ENCODE data around the gene GPR146. TPM values are rescaled to one million over a fixed set of nuclear protein-coding genes. Genes with fewer than 3 reads are reported as not detected.
A peak's percentile ranks its signal among the peaks of the same experiment; 100 is the strongest.

Gene GPR146
- total RNA-seq, 1 donor from 2014 or later = 5.2 TPM

GRCh38 chr7:1083729-1084657 lies 39.6 kb downstream of the GPR146 start:
- H3K9ac ChIP-seq (ENCODE audit: low read depth in 1 of 3, low read length in 3 of 3) = no peak overlapping the region
- H3K27me3 ChIP-seq (ENCODE audit: control insufficient read depth in 3 of 3, insufficient read depth in 3 of 3, low read length in 3 of 3) = peaks cover 0 to 5% (median 4%) of the 10 kb centered on the region in 3 donors
- H3K27ac ChIP-seq (ENCODE audit: low read depth, low read length) = no peak overlapping the region
- no peak overlapping the region for H3K4me3 ChIP-seq (ENCODE audit: low read length in 3 of 3)
- H3K9me3 ChIP-seq (ENCODE audit: control insufficient read depth in 3 of 3, low read length in 3 of 3) = no peaks in the 10 kb centered on the region
- H3K4me1 ChIP-seq (ENCODE audit: control insufficient read depth in 3 of 3, insufficient read depth in 3 of 3, low read length in 3 of 3) = peaks cover 24 to 27% (median 24%) of the 10 kb centered on the region in 3 donors
- no peaks in the 10 kb centered on the region for H3K36me3 ChIP-seq (ENCODE audit: control insufficient read depth in 3 of 3, insufficient read depth in 3 of 3, low read length in 3 of 3)

- H3K9ac ChIP-seq (ENCODE audit: low read depth in 1 of 3, low read length in 3 of 3) = no peak overlapping the region
- H3K36me3 ChIP-seq (ENCODE audit: control insufficient read depth in 3 of 3, insufficient read depth in 3 of 3, low read length in 3 of 3) = no peaks in the 10 kb centered on the region
- peaks cover 0 to 5% (median 4%) of the 10 kb centered on the region in 3 donors for H3K27me3 ChIP-seq (ENCODE audit: control insufficient read depth in 3 of 3, insufficient read depth in 3 of 3, low read length in 3 of 3)
- no peak overlapping the region for H3K27ac ChIP-seq (ENCODE audit: low read depth, low read length)
- H3K4me3 ChIP-seq (ENCODE audit: low read length in 3 of 3) = no peak overlapping the region
- H3K9me3 ChIP-seq (ENCODE audit: control insufficient read depth in 3 of 3, low read length in 3 of 3) = no peaks in the 10 kb centered on the region
- H3K4me1 ChIP-seq (ENCODE audit: control insufficient read depth in 3 of 3, insufficient read depth in 3 of 3, low read length in 3 of 3) = peaks cover 19 to 24% (median 20%) of the 10 kb centered on the region in 3 donors
Observed at GRCh38 chr7:1085266-1085665, 40.9 kb downstream of the GPR146 start.

GRCh38 chr7:1085910-1086421 lies 41.6 kb downstream of the GPR146 start:
- H3K27ac ChIP-seq (ENCODE audit: low read depth, low read length) = no peak overlapping the region

GRCh38 chr7:1086588-1087464 lies 42.5 kb downstream of the GPR146 start:
- peaks cover 16 to 18% (median 17%) of the 10 kb centered on the region in 3 donors for H3K4me1 ChIP-seq (ENCODE audit: control insufficient read depth in 3 of 3, insufficient read depth in 3 of 3, low read length in 3 of 3)
- no peak overlapping the region for H3K27ac ChIP-seq (ENCODE audit: low read depth, low read length)
- no peaks in the 10 kb centered on the region for H3K27me3 ChIP-seq (ENCODE audit: control insufficient read depth in 3 of 3, insufficient read depth in 3 of 3, low read length in 3 of 3)
- no peaks in the 10 kb centered on the region for H3K9me3 ChIP-seq (ENCODE audit: control insufficient read depth in 3 of 3, low read length in 3 of 3)
- H3K9ac ChIP-seq (ENCODE audit: low read depth in 1 of 3, low read length in 3 of 3) = peak overlapping the region; percentile 36 to 76 (median 54)
- H3K4me3 ChIP-seq (ENCODE audit: low read length in 3 of 3) = peak overlapping the region; percentile 63 to 75 (median 71)
- peaks cover 0 to under 1% (median 0%) of the 10 kb centered on the region in 3 donors for H3K36me3 ChIP-seq (ENCODE audit: control insufficient read depth in 3 of 3, insufficient read depth in 3 of 3, low read length in 3 of 3)

More at GRCh38 chr7:1085910-1086421, 41.6 kb downstream of the GPR146 start:
- peaks cover 16 to 20% (median 19%) of the 10 kb centered on the region in 3 donors for H3K4me1 ChIP-seq (ENCODE audit: control insufficient read depth in 3 of 3, insufficient read depth in 3 of 3, low read length in 3 of 3)
- no peaks in the 10 kb centered on the region for H3K36me3 ChIP-seq (ENCODE audit: control insufficient read depth in 3 of 3, insufficient read depth in 3 of 3, low read length in 3 of 3)
- H3K9ac ChIP-seq (ENCODE audit: low read depth in 1 of 3, low read length in 3 of 3) = peak overlapping the region in 1 of 3 donors; percentile 16
- H3K27me3 ChIP-seq (ENCODE audit: control insufficient read depth in 3 of 3, insufficient read depth in 3 of 3, low read length in 3 of 3) = no peaks in the 10 kb centered on the region
- no peaks in the 10 kb centered on the region for H3K9me3 ChIP-seq (ENCODE audit: control insufficient read depth in 3 of 3, low read length in 3 of 3)
- H3K4me3 ChIP-seq (ENCODE audit: low read length in 3 of 3) = no peak overlapping the region

GRCh38 chr7:1087465-1087814 lies 43.1 kb downstream of the GPR146 start:
- H3K9me3 ChIP-seq (ENCODE audit: control insufficient read depth in 3 of 3, low read length in 3 of 3) = no peaks in the 10 kb centered on the region
- peaks cover 16 to 17% (median 16%) of the 10 kb centered on the region in 3 donors for H3K4me1 ChIP-seq (ENCODE audit: control insufficient read depth in 3 of 3, insufficient read depth in 3 of 3, low read length in 3 of 3)
- H3K4me3 ChIP-seq (ENCODE audit: low read length in 3 of 3) = peak overlapping the region in 2 of 3 donors; percentile 63 to 75
- no peaks in the 10 kb centered on the region for H3K27me3 ChIP-seq (ENCODE audit: control insufficient read depth in 3 of 3, insufficient read depth in 3 of 3, low read length in 3 of 3)
- peaks cover 0 to 4% (median 0%) of the 10 kb centered on the region in 3 donors for H3K36me3 ChIP-seq (ENCODE audit: control insufficient read depth in 3 of 3, insufficient read depth in 3 of 3, low read length in 3 of 3)
- no peak overlapping the region for H3K27ac ChIP-seq (ENCODE audit: low read depth, low read length)
- peak overlapping the region in 1 of 3 donors; percentile 76 for H3K9ac ChIP-seq (ENCODE audit: low read depth in 1 of 3, low read length in 3 of 3)

GRCh38 chr7:1087952-1088920 lies 43.9 kb downstream of the GPR146 start, which contains the start of gene GPER1:
TSS of gene GPER1 (plus strand) at chr7:1088113. CDS start at chr7:1091729, 3,616 bp downstream.
- peak within 1 kb of the TSS; percentile 21 to 76 (median 36) for H3K9ac ChIP-seq (ENCODE audit: low read depth in 1 of 3, low read length in 3 of 3)
- peaks cover 0 to 8% (median 0%) of the 10 kb centered on the region in 3 donors for H3K36me3 ChIP-seq (ENCODE audit: control insufficient read depth in 3 of 3, insufficient read depth in 3 of 3, low read length in 3 of 3)
- H3K27me3 ChIP-seq (ENCODE audit: control insufficient read depth in 3 of 3, insufficient read depth in 3 of 3, low read length in 3 of 3) = no peaks in the 10 kb centered on the region
- H3K27ac ChIP-seq (ENCODE audit: low read depth, low read length) = no peak within 1 kb of the TSS
- H3K4me3 ChIP-seq (ENCODE audit: low read length in 3 of 3) = peak within 1 kb of the TSS; percentile 63 to 75 (median 71)
- H3K9me3 ChIP-seq (ENCODE audit: control insufficient read depth in 3 of 3, low read length in 3 of 3) = no peaks in the 10 kb centered on the region
- H3K4me1 ChIP-seq (ENCODE audit: control insufficient read depth in 3 of 3, insufficient read depth in 3 of 3, low read length in 3 of 3) = peaks cover 16 to 17% (median 16%) of the 10 kb centered on the region in 3 donors

- peaks cover 0 to 8% (median 0%) of the 10 kb centered on the region in 3 donors for H3K36me3 ChIP-seq (ENCODE audit: control insufficient read depth in 3 of 3, insufficient read depth in 3 of 3, low read length in 3 of 3)
- no peaks in the 10 kb centered on the region for H3K27me3 ChIP-seq (ENCODE audit: control insufficient read depth in 3 of 3, insufficient read depth in 3 of 3, low read length in 3 of 3)
- no peaks in the 10 kb centered on the region for H3K9me3 ChIP-seq (ENCODE audit: control insufficient read depth in 3 of 3, low read length in 3 of 3)
- H3K4me3 ChIP-seq (ENCODE audit: low read length in 3 of 3) = no peak overlapping the region
- no peak overlapping the region for H3K9ac ChIP-seq (ENCODE audit: low read depth in 1 of 3, low read length in 3 of 3)
- no peak overlapping the region for H3K27ac ChIP-seq (ENCODE audit: low read depth, low read length)
- H3K4me1 ChIP-seq (ENCODE audit: control insufficient read depth in 3 of 3, insufficient read depth in 3 of 3, low read length in 3 of 3) = peaks cover 13 to 18% (median 16%) of the 10 kb centered on the region in 3 donors
Observed at GRCh38 chr7:1090236-1090635, 45.9 kb downstream of the GPR146 start.

- Histone ChIP-seq H3K4me3 (ENCODE audit: low read length in 3 of 3) (no peak overlapping the region), H3K4me1 (ENCODE audit: control insufficient read depth in 3 of 3, insufficient read depth in 3 of 3, low read length in 3 of 3) (peaks cover 20 to 25% (median 21%) of the 10 kb centered on the region in 3 donors), H3K9me3 (ENCODE audit: control insufficient read depth in 3 of 3, low read length in 3 of 3) (no peaks in the 10 kb centered on the region), H3K36me3 (ENCODE audit: control insufficient read depth in 3 of 3, insufficient read depth in 3 of 3, low read length in 3 of 3) (peaks cover 0 to 8% (median 0%) of the 10 kb centered on the region in 3 donors), H3K9ac (ENCODE audit: low read depth in 1 of 3, low read length in 3 of 3) (no peak overlapping the region), H3K27ac (ENCODE audit: low read depth, low read length) (no peak overlapping the region), H3K27me3 (ENCODE audit: control insufficient read depth in 3 of 3, insufficient read depth in 3 of 3, low read length in 3 of 3) (no peaks in the 10 kb centered on the region)
Observed at GRCh38 chr7:1090686-1091643, 46.6 kb downstream of the GPR146 start.

Measured in skeletal muscle tissue (tissue), 4 donors.